NCI-H2196 treated with DMSO at 0.1 percent for 48 hours (cell line): ENCODE results near the gene HMOX1.

Experiments
- DNase-seq: peaks from one replicate; lab custom pipeline; 2025; ENCODE audit not compliant: unreplicated experiment; lab: John Stamatoyannopoulos, UW

The HMOX1 gene

DNA sequence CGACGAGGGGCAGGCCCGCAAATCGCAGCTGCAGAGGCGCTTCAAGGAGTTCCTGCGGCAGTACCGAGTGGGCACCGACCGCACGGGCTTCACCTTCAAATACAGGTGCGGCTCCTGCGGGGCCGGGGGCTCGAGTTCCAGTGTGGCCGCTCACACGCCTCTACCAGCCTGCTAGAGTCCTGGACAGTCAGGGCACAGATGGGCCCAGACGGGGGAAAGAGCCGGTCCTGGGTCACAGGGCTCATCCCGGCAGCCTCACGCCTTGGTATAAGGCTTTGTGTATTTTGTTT, 19.6 kb downstream of the HMOX1 start:
- DNase-seq: no peak

DNA sequence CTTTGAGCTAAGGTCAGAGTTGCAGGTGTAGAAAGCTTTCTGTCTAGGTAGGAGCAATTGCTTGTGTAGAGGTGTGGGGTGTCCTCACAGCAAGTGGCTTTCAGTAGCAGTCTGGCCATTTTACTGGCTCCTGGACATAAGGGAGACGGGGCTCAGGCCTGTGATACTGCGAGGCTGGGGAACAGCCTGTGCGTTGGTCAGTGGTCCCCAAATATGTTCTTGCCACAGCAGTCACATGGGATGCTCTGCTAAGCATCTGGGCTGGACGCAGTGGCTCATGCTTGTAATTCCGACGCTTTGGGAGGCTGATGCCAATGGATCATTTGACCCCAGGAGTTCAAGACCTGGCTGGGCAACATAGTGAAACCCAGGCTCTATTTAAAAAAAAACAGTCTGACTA, 21.0 kb downstream of the HMOX1 start:
- no peak for DNase-seq

DNA sequence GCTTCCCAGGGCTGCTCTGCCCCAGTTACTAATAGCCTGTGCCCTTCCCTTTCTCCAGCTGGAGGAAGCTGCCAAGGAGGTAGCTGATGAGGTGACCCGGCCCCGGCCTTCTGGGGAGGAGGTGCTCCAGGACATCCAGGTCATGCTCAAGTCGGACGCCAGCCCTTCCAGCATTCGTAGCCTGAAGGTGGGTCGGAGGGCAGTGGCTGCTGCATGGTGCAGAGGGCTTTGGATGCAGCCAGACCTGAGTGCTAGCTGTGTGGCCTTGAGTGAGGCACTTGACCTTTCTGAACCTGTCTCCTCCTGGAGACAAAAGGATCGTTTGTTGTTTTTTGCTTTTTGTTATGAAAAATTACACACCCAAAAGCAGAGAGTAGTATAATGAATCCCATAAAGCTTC, 22.5 kb downstream of the HMOX1 start:
- DNase-seq: no peak

DNA sequence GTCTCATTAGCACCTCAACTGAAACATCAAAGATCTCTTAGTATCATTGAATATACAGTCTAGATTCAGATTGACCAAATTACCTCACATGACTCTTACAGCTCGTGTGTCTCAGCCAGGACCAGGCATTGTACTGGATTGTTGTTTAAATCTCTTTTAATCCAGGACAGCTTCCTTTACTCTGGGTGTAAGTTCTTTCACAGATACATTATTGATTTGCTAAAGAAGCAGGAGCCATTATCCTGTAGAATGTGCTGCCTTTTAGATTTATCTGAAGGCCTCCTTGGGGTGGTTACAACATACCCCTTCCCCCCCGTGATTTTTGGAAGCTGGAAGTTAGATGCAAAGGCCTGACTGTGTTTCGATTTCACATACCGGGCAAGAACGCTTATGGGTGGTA, 23.3 kb downstream of the HMOX1 start:
- DNase-seq: no peak

DNA sequence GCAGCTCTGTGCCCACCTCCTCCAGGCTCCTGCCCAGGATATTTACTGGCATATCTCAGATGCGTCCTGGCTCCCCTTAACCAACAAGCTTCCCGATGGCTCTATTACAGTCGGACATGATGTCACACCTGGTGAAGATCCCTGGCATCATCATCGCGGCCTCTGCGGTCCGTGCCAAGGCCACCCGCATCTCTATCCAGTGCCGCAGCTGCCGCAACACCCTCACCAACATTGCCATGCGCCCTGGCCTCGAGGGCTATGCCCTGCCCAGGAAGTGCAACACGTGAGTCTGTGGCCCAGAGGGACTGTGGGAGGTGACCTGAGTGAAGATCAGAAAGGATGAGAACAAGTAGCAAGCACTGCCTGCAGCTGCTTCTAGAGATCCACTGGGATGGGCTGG, 25.5 kb downstream of the HMOX1 start:
- DNase-seq: no peak

DNA sequence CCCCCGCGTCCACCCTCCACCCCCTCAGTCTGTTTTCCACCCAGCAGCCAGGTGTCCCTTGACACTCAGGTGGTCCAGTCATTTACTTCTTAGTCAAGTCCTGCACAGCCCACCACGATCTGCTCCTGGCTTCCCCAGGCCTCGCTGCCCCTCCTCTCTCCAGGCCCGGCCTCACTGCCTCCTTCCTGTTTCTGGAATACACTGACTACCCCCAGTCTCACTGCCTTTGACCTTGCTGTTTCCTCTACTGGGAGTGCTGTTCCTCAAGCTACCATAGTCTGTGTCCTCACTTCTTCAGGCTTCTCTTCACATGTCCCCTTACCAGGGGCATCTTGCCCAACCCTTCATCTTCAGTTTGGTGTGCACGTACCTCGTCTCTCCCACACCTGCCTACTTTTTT, 26.5 kb downstream of the HMOX1 start:
- DNase-seq: no peak

DNA sequence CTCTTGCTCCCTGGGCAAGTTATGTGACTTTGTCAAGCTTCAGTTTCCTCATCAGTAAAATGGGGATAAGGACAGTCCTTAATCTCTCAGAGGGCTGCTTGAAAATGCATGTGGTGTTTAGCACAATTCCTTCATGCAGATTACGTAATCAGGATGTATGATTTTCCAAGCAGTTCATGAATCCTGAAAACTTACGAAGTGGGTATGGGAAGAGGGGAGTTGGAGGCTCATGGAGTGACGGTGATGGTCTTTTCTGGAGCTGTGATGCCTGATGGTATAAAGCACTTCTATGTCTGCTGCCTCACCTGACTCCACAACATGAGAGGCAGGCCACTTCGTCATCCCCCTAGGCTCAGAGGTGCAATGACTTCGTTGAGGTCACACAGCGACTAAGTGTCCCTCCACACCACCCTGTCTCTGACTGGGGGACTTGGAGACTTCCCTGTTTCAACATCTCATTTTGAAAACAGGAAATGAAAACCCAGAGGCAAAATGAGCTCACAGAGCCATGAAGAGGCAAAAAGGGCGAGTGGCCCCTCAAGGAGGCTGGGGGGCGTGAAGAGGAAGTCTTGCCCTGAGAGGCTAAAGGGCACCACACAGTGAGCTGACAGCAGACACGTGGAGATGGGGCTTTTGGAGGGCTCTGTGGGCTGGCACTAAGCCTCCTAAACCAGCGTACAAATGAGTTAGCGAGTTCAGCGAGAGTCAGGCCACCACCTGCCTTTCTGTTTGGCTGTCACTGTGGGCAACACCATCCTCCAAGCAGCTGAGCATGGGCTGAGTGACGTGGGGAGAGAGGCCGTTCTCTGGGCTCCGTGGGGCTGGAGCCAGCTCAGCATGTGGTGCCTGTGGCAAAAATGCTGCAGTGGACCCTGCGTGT, 29.1 kb downstream of the HMOX1 start:
- DNase-seq: no peak

DNA sequence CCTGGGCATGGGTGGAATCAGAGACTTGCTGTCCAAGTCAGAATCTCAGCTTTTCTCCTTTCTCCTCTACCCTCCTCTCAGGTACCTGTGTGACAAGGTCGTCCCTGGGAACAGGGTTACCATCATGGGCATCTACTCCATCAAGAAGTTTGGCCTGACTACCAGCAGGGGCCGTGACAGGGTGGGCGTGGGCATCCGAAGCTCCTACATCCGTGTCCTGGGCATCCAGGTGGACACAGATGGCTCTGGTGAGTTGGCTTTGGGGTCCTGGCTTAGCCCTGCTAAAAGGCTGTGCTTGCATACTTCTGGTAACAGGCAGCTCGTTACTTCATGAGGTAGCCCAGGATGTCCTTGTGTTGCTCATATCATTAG, 29.8 kb downstream of the HMOX1 start:
- DNase-seq: no peak

DNA sequence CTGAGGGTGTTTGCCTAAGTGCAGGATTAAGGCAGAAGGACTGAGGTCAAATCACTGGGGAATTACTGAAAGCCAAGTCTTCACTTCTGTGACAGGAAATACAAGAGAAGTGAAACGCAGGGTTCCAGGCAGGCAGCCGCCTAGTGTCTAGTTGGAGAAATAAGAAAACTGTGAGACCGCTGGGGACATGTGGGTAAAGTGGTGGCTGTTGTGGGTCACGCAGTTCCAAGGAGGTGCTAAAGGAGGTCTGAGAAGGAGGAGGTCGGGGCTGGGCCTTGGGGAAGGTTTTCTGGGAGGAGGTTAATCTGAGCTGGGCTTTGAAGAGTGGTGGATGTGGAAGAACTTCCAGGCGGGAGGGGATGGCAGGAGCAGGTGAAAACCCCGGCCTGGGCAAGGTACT, 30.2 kb downstream of the HMOX1 start:
- no peak for DNase-seq

DNA sequence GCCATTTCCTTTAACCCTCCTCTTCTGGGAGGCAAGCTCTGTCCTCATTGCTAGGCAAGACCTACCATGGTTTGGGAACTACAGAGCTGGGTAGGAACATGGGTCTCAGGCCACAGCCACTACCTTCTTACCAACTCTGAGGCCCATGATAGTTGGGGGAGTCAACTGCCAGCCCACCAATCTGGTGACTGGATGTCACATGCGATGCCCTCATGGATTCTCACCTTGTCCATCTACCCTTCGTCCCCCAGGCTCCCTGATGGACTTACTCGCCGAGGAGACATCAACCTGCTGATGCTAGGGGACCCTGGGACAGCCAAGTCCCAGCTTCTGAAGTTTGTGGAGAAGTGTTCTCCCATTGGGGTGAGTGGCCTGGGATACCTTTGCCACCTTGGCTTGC, 32.7 kb downstream of the HMOX1 start:
- DNase-seq: no peak

DNA sequence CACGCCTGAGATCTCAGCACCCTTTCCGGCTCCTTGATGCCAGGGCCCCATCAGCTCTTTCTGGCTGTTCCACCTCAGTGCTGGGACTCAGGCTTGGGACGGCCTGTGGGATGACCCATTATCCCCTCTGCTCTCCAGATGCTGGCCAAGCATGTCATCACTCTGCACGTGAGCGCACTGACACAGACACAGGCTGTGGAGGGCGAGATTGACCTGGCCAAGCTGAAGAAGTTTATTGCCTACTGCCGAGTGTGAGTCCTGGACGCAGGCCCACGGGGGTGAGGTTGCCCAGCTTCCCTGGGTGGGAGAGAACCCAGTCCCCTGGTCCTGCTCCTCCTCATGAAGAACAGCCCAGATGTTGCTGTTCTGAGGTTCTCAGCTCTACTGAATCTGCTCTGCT, 36.7 kb downstream of the HMOX1 start:
- no peak for DNase-seq

DNA sequence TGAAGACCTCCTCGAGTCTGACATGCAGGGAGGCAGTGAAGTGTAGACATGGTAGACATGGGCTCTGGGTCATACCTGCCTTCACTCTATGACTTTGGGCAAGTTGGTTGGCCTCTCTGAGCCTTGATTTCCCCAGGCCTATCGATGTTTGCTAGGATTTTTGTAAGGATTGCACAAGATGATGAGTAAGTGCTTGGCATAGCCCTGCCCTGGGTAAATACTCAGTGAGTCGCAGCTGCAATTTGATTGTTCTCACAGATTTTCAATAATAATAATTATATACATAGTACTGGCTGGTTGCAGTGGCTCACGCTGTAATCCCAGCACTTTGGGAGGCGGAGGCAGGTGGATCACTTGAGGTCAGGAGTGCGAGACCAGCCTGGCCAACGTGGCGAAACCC, 37.2 kb downstream of the HMOX1 start:
- DNase-seq: no peak

DNA sequence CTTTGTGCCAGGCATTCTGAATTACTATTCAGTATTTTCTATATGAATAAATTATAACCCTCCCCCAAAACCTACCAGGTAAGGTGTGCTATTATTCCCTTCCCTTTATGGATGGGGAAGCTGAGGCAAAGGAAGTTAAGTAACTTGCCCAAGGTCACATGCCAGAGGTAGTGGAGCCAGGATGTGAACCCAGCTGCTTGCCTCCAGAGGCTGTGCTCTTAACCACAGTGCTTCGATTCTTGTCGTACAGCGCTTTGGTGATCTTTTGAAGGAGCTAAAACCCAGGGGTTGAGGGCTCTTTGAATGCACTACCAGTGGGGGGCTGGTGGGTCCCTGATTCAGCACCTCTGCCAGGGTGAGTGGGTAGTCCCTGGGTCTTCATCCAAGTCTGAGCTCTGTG, 37.8 kb downstream of the HMOX1 start:
- no peak for DNase-seq

DNA sequence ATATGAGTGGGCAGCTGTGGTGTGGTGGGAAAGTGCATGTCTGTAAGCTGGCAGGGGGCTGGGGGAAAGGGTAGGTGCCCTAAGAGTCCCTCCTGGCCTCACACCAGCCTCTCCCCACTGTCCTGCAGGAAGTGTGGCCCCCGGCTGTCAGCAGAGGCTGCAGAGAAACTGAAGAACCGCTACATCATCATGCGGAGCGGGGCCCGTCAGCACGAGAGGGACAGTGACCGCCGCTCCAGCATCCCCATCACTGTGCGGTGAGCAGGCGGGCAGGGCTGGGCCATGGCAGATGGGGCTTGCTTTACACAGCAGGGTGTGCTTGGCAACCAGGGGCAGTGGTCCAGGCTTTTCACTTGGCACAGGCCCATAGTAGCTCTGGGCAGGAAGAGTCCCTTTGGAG, 38.9 kb downstream of the HMOX1 start:
- DNase-seq: no peak

DNA sequence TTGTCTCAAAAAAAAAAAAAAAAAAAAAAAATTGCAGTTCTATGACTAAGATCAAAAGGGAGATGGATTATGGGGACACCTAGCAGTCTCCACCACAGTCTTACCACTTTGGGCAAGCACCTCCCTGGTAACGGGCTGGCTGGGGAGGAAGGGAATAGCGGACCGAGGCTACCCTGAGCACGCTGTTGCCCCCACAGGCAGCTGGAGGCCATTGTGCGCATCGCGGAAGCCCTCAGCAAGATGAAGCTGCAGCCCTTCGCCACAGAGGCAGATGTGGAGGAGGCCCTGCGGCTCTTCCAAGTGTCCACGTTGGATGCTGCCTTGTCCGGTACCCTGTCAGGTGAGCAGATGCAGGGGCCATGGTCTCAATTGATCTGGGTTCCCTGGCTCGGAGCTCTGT, 40.2 kb downstream of the HMOX1 start:
- DNase-seq: no peak

DNA sequence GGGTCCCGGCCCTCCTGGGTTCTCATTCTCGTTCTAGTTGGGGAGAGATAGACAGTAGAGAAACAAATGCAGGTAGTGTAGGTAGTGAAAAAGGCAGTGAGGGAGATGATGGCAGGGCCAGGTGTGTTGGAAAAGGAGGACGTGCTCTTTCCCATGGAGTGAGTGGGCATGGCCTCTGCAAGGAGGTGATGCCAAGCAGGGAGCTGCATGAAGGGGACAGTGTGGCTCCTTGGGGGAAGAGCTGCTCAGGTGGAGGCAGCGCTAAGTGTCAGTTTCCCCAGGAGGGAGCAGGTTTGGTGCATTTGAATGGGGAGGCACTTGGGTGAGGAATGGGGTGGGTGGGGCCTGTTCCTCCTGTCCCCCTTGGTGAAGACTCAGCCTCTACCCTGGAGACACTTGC, 41.2 kb downstream of the HMOX1 start:
- DNase-seq: no peak

DNA sequence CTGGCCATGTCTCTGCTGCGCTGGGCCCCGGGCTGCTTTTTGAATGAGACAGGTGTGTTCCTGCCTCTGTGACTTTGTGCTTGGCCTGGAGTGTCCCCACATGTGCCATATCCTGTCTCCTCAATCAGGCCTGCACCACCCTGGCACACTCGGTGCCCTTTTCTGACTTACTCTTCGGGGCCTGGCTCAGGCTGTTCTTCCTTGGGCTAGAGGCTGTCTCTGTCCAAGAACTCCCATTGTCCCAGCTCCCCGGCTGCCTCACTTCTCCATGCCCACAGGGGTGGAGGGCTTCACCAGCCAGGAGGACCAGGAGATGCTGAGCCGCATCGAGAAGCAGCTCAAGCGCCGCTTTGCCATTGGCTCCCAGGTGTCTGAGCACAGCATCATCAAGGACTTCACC, 42.0 kb downstream of the HMOX1 start:
- DNase-seq: no peak

DNA sequence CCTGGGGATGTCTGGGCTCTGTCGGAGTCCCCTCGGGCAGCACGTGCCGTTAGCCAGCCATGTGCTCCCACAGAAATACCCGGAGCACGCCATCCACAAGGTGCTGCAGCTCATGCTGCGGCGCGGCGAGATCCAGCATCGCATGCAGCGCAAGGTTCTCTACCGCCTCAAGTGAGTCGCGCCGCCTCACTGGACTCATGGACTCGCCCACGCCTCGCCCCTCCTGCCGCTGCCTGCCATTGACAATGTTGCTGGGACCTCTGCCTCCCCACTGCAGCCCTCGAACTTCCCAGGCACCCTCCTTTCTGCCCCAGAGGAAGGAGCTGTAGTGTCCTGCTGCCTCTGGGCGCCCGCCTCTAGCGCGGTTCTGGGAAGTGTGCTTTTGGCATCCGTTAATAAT, 43.2 kb downstream of the HMOX1 start:
- DNase-seq: no peak

DNA sequence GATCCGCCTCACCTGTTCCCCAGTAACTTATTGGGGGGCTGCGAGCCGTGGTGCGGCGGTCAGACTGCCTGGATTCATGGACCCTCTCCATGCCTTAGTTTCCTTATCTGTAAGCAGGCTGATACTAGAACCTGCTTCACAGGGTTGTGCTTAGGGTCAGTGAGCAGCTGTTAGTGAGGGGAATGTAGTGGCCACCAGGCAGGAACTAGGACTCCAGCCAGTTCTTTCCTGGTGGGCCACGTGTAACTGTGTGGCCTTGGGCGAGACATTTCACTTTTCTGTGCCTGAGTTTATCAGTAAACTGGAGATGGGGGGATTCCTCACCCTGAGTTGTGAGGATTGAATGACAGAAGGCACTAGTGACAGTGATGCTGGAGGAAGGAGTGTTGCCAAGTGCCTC, 43.9 kb downstream of the HMOX1 start:
- no peak for DNase-seq

DNA sequence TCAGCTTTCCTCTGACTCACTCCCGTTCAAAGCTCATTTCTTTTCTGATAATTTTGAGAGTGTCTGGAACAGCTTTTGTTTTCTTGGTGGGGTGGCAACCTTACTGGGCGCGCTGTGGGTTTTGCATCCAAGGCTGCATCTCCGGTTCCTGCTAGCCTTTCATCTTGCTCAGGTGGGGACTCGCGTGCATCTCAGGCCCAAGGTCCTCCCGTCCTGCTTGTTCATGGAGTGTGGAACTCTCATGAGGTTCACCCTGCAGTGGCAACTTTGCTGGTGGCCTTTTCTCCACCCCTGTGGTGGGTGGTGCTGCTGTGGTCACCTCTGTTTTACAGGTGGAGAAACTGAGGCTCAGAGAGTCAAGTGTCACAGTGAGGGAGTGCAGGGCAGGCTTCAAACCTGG, 44.6 kb downstream of the HMOX1 start:
- DNase-seq: no peak

DNA sequence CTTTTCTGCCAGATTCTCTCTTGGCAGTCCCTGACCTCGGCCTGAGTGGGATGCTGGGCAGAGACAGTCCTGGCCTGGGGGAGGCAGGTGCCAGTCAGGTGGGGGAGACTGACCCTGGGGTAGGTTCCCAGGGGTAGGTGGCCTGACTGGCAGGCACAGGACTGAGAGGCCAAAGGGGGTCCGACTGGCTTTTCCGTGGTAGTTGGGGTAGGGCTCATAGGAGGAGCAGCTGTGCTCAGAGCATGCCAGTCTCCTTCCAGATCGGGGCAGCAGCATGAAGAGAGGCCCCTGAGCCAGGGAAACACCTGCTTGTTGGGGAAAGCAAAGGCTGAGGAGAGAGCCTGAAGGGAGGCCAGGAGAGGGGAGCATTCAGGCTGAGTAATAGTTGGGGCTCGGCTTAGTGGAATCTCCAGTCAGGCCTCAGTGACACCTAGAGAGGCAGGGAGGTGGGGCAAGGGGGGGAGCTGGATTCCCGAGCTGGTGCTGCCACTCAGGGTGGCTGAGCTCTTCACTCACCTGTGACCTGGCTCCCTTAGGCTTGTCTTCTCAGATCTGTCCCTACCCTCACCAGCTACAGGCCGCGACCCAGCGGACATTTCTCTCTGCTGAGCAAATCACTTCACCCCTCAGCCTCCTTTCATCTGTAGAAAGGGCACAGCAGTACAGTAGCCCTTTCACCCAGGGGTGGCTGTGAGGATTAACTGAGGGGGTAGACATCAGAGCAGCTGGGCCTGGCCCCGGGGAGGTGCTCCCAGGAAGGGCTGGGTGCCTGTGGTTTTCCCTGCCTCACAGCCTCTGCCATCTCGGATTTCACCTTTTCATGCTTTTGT, 45.3 kb downstream of the HMOX1 start:
- DNase-seq: peak; percentile 23

DNA sequence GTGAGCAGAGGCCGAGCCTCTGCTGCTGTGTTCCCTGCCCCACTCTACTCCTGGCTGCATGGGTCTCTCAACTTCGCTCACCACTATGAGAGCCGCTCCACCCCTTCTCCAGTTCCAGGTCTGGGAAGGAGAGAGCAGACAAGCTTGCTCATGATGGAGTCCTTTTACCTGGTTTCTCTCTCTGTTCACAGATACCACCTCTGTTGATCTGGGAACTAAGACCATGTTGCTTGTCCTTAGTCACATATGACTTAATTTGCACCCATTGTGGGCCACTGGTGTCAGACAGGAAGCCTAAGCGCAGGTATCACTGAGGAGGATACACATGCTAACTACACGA, 45.9 kb downstream of the HMOX1 start:
- no peak for DNase-seq

DNA sequence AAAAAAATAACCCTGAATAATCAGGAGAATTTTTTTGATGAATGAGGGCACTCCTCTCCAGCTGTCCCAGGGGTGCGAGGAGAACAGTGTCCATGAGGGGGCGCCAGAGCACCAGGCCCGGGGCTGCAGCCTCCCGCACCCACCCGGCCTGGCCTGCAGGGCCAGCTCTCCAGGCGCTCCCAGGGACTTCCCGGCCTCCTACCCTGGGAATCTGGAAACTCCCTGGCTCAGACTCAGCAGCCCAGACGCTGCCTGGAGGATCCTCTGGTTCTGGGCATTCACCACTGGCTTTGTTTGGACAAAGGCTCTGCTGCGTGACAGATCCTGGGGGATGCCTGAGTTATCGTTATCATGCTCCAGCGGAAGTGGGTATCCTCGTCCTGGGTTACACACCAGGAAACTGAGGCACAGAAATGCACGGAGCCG, 50.0 kb downstream of the HMOX1 start:
- peak; percentile 63 for DNase-seq
